HT-29 (cell line): ENCODE measurements around the gene PRPF19. TPM values are rescaled to one million over a fixed set of nuclear protein-coding genes. Genes with fewer than 3 reads are reported as not detected.

Experiments
- DNase-seq: peaks from one replicate; pipeline ENCODE4 v3.0.0-alpha.2; 2015; ENCODE audit warnings: low spot score
- total RNA-seq: library from RNA; depleted of rRNA; stranded (reverse); fragments of >200 nt; shearing (Covaris generic); gene quantifications from 2 replicates; pipeline ENCODE4 v1.2.3, GENCODE V29; 2014; rRNA removed

The PRPF19 gene
- 144 and 152 TPM in 2 replicates for total RNA-seq

DNA sequence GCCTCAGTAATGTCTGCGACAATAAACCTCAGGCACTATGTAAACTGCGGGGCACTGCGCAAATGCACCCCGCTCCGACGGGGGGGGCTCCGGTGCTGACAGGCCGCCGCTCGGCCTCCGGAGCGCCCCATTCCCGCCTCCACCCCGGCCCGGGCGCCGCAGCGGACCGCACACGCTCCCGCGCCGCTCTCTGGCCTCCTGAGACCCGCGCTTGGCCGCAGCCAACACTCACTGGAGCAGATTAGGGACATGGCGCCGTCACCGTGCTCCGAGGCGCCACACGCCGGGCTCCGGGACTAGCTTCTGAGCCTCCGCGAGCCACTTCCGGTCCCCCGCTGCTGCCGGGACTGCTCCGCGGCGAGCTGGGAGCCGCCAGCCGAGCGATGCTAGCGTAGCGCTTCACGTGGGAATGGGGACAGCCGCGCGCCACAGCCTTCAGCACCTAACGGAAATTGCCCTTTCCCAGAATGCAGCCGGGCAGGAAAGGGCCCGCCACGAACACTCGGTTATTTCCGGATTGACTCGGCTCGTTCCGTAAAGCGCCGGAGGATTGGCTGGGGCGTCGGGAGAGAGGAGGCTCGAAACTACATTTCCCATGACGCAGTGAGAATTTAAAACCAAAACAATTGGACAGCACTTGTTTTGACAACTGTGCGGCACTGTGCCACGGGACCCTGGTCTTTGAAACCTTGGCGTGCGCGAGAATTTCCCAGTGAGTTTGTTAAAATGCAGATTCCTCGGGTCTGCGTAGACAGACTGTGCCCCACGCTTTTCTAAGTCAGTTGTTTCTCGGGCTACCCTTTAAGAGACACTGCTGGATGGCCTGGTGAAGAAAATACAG is at the start of gene PRPF19:
PRPF19 (minus strand) TSS at position 454 of the 841 bp plus-strand sequence; CDS start at position 251, 203 bp downstream.
- peak; percentile 99 for DNase-seq

DNA sequence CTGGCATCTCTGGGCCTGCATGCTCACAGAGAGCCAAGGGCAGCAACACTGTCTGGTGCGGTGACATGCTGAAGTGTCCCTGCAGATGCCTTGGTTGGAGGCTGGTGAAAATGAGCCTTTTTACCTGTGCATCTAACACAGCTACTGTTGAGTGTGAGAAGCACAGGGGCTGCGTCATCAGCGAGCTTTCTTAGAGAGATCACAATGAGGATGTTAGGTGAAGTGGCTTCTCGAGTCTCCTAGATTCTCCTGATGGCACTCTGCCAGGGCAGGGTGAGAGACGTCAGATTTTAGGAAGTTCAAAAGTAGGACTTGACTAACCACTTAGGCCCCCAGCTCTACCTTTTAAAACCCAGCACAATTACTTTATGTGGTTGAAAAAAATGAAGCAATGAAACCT is 49.2 kb upstream of the PRPF19 start:
- DNase-seq = no peak

DNA sequence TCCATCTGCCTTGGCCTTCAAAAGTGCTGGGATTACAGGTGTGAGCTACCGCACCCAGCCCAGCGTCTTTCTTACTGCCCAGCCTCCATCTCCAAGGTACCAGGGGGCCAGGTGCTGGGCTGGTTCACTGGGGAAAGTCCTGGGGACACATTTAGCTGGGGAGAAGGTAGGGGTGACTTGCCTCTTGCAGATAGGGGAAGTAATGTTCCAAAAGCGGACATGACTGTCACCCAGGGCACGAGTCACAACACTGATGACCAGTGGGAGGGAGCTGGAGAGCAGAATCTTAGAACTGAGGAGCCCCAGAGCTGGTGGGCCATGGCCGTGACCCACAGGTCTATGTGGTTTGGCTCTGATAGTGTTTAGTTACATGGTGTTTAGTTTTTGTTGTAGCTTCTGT is 48.0 kb upstream of the PRPF19 start:
- no peak for DNase-seq

- DNase-seq = no peak
Observed at GRCh38 chr11:60953781-60954180, 47.4 kb upstream of the PRPF19 start.

GRCh38 chr11:60952742-60953170 is 46.4 kb upstream of the PRPF19 start:
- no peak for DNase-seq

- DNase-seq = no peak
Observed at GRCh38 chr11:60951904-60952741, 45.7 kb upstream of the PRPF19 start, which contains the start of gene SLC15A3. Gene SLC15A3, minus strand, starts transcription at chr11:60952176. Its CDS starts 625 bp downstream, at chr11:60951551.

DNA sequence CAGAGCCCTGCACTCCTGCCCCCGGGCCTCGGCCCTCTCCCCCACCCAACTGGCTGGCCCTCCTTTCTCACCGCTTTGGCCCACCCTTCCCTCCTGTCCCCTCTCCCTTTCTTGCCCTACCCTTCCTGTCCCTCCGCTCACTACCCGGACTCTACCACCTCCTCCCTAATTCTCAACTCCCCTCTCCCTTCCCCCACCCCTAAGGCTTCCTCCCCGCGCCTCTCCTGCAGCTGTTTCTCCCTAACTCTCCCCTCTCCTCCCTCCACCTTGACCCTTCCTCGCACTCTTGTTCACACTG is 45.2 kb upstream of the PRPF19 start:
- DNase-seq = no peak

GRCh38 chr11:60950933-60951605 is 44.7 kb upstream of the PRPF19 start:
- no peak for DNase-seq

DNA sequence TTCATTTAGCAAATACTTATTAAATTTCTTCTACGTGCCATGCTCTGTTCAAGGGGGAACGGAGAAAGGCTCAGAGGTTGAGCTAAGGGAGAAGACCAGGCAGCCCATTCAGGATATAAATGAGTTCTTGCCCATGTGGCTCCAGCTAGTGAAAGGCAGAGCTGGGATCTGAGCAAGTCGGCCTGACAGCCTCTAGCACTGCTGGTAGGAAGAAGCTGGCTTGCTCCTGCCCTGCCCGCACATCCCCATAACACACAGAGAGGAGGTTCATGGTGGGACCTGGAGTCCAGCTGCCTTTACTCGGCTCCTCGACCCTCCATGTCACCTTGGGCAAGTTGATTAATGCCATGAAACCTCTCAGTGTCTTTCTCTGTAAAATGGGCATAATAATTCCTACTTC is 43.6 kb upstream of the PRPF19 start:
- no peak for DNase-seq

GRCh38 chr11:60948250-60948649 is 41.9 kb upstream of the PRPF19 start:
- no peak for DNase-seq

GRCh38 chr11:60947700-60948099 is 41.3 kb upstream of the PRPF19 start:
- DNase-seq = no peak

DNA sequence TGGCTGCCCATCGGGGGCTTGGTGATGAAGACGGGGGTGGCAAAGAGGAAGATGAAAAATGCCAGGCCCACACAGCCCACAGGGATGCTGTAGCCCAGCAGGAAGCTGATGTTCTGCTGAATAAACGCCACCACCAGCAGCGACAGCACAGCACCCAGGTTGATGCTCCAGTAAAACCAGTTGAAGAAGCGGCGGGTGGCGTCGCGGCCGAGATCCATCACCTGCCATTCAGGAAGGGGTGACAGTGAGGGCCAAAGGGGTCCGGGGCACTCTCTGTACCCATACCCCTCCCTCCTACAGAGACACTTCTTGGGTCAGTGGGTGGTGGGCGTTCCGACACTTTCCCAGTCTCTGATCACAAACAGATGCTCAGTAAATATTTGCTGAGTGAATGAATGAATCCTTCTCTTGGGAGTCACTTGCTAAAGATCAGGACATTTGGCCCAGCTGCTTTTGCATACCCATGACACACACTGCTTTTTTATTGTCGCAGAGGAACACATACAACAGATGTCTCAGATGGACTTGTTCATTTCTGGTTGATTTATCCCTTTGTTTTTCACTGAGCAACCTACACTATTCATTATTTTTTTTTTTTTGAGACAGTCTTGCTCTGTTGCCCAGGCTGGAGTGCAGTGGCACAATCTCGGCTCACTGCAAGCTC is 40.3 kb upstream of the PRPF19 start:
- DNase-seq = no peak

GRCh38 chr11:60945295-60945667 is 38.9 kb upstream of the PRPF19 start:
- no peak for DNase-seq

GRCh38 chr11:60944490-60945294 is 38.3 kb upstream of the PRPF19 start:
- DNase-seq = peak; percentile 32

GRCh38 chr11:60942970-60943565 is 36.7 kb upstream of the PRPF19 start:
- peak; percentile 57 for DNase-seq

DNA sequence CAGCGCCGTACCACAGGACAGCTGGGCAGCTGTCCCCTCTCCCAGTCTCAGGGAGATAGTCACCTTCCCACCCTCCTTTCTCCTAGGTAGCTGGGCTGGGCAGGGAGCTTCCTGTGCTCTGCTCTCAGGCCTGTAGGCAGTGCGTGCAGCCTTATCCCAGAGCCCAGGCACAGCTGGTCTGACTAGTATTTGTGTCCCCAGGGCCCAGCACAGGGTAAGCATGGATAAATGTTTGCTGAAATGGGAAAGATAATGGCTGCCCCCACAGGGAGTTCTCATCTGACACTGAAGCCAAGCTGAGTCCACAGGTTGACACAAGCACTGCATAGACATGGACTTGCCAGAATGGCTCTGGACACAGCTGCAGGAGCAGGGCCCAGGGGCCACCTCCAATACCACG is 35.8 kb upstream of the PRPF19 start:
- DNase-seq = no peak

GRCh38 chr11:60941371-60942119 is 35.2 kb upstream of the PRPF19 start:
- DNase-seq = no peak

GRCh38 chr11:60939855-60940254 is 33.5 kb upstream of the PRPF19 start:
- no peak for DNase-seq

DNA sequence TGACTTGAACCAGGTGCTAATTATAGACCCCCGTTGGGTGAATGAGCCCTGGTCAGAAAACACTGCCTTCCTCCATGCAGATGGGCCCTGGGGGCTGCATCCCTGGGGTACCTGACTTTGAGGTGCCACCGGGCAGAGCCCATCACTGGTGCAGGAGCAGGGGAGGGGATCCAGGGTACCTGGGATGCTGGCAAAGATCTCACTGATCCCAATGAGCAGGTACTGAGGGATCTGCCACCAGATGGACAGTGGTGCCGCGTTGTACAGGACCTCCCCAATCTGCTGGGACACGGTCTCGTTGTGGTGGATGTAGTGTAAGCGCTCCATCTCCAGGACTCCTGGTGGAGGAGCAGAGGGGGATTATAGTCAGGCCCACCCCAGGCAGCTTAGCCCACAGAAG is 32.9 kb upstream of the PRPF19 start:
- DNase-seq = no peak

GRCh38 chr11:60938500-60938899 is 32.1 kb upstream of the PRPF19 start:
- DNase-seq = no peak
